Activated T-cell treated with anti-CD3 and anti-CD28 coated beads for 4 hours (primary cell): ENCODE data around the gene PWWP2B.
A peak's percentile ranks its signal among the peaks of the same experiment; 100 is the strongest.
"Not testable (repeated sequence)": the region's sequence is repeated elsewhere in the genome, so short reads cannot be mapped to it uniquely, and the experiment has no call there.

ENCODE experiments used
- DNase-seq: peaks from one replicate; pipeline ENCODE4 v3.0.0-alpha.2; 2020

PWWP2B gene

GRCh38 chr10:132363921-132364593 lies 32.9 kb upstream of the PWWP2B start:
- no peak for DNase-seq

- peak; percentile 72 for DNase-seq
These were observed 32.4 kb upstream of the PWWP2B start for GRCh38 chr10:132364594-132364970.

- DNase-seq: no peak
These were observed 31.9 kb upstream of the PWWP2B start for GRCh38 chr10:132365102-132365501.

GRCh38 chr10:132366006-132366405 lies 31.0 kb upstream of the PWWP2B start:
- no peak for DNase-seq

GRCh38 chr10:132366499-132366898 lies 30.5 kb upstream of the PWWP2B start:
- no peak for DNase-seq

- DNase-seq: no peak
These were observed 28.6 kb upstream of the PWWP2B start for GRCh38 chr10:132368391-132368790.

GRCh38 chr10:132368881-132369635 lies 27.9 kb upstream of the PWWP2B start:
- no peak for DNase-seq

GRCh38 chr10:132369636-132370185 lies 27.3 kb upstream of the PWWP2B start:
- DNase-seq: no peak

GRCh38 chr10:132370426-132371340 lies 26.3 kb upstream of the PWWP2B start:
- DNase-seq: no peak

- no peak for DNase-seq
These were observed 25.3 kb upstream of the PWWP2B start for GRCh38 chr10:132371641-132372081.

GRCh38 chr10:132372516-132373095 lies 24.4 kb upstream of the PWWP2B start:
- no peak for DNase-seq

- no peak for DNase-seq
These were observed 23.6 kb upstream of the PWWP2B start for GRCh38 chr10:132373241-132373955.

- no peak for DNase-seq
These were observed 22.8 kb upstream of the PWWP2B start for GRCh38 chr10:132374176-132374575.

- DNase-seq: no peak
These were observed 22.4 kb upstream of the PWWP2B start for GRCh38 chr10:132374612-132375011.

- DNase-seq: no peak
These were observed 21.7 kb upstream of the PWWP2B start for GRCh38 chr10:132375116-132375794.

- no peak for DNase-seq
These were observed 21.2 kb upstream of the PWWP2B start for GRCh38 chr10:132375795-132376297.

- DNase-seq: no peak
These were observed 20.6 kb upstream of the PWWP2B start for GRCh38 chr10:132376394-132376851.

GRCh38 chr10:132377326-132377725 lies 19.7 kb upstream of the PWWP2B start:
- DNase-seq: no peak

GRCh38 chr10:132379026-132379425 lies 18.0 kb upstream of the PWWP2B start:
- not testable (repeated sequence) for DNase-seq

GRCh38 chr10:132380986-132381385 lies 16.0 kb upstream of the PWWP2B start:
- DNase-seq: not testable (repeated sequence)

GRCh38 chr10:132381741-132382140 lies 15.3 kb upstream of the PWWP2B start:
- DNase-seq: no peak
